GM12891 (cell line): ENCODE results near the gene GYG1.

ENCODE experiments used
- PAX5 ChIP-seq: IDR thresholded peaks from 2 replicates; pipeline ENCODE4 v1.6.1; 2011; ENCODE audit warnings: low read length, moderate library complexity, mild to moderate bottlenecking; ENCODE audit not compliant: insufficient read depth, severe bottlenecking
- POLR2A ChIP-seq: IDR thresholded peaks from 2 replicates; pipeline ENCODE4 v1.6.1; 2011; ENCODE audit warnings: low read depth, low read length, control low read depth
- POLR2AphosphoS5 ChIP-seq: IDR thresholded peaks from 2 replicates; pipeline ENCODE4 v1.6.1; 2011; ENCODE audit warnings: low read depth, low read length, control low read depth
- POU2F2 ChIP-seq: IDR thresholded peaks from 2 replicates; pipeline ENCODE4 v1.6.1; 2011; ENCODE audit warnings: low read depth, mild to moderate bottlenecking, control low read depth, low read length, moderate library complexity
- TAF1 ChIP-seq: IDR thresholded peaks from 2 replicates; pipeline ENCODE4 v1.6.1; 2011; ENCODE audit warnings: low read depth, low read length, control low read depth

DNA sequence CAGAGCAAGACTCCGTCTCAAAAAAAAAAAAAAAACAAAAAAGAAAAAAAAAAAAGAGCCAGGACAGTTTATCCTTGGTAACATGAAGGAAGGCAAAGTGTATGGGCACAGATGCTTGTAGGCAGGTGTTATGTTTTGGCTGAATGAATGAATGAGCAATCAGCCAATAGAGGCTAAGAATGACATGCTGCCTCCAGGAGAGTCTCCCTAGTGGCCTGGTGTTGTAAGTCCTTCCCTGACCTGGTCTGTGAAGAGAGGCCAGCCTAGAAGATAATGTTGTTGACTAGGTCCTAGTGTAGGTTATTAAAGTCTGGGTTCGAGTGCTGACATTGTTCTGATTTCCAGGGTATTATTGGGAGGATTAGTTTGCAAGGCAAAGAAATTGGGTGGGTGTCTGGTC lies 24.9 kb downstream of the GYG1 start:
- TF ChIP-seq POLR2A = no peak
- no peak for TF ChIP-seq POLR2AphosphoS5
- TF ChIP-seq TAF1 = no peak
- TF ChIP-seq PAX5 = no peak
- TF ChIP-seq POU2F2 = no peak
